GM10847 (cell line): ENCODE data around the gene GABRR1.

Experiments used
- POLR2A ChIP-seq: IDR thresholded peaks from 2 replicates; pipeline ENCODE4 v1.6.1; 2011; ENCODE audit not compliant: insufficient read length; ENCODE audit errors: extremely low read depth

Gene GABRR1

DNA sequence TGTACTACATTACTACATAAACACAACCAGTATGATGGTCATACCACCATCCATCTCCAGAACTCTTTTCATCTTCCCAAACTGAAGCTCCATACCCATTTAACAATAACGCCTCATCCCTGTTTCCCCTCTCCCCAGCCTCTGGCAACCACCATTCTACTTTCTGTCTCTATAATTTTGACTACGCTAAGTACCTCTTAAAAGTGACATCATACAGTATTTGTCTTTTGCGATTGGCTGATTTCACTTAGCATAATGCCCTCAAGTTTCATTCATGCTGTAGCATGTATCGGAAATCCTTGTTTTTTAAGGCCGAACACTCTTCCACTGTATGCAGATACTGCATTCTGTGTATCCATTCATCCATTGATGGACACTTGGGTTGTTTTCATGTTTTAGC, 29.7 kb downstream of the GABRR1 start:
- no peak for TF ChIP-seq POLR2A

DNA sequence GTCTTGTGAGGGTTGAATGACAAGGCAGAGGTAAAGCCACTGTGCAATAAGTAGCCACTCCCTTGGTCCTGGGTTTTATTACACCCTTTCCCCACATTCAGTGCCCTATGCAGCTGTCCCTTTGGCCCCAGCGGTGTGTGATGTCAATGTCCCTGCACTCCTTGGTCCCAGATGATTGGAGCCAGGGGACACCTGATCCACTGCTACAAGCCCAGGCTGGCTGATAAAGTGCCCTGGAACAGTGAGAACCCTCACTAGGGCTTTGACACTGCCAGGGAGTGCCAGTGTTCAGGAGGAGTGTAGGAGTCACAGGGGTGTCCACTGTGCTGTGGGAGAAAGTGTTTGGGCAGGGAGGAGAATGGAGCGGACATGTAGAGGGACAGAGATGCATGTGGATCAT, 30.4 kb downstream of the GABRR1 start:
- no peak for TF ChIP-seq POLR2A

DNA sequence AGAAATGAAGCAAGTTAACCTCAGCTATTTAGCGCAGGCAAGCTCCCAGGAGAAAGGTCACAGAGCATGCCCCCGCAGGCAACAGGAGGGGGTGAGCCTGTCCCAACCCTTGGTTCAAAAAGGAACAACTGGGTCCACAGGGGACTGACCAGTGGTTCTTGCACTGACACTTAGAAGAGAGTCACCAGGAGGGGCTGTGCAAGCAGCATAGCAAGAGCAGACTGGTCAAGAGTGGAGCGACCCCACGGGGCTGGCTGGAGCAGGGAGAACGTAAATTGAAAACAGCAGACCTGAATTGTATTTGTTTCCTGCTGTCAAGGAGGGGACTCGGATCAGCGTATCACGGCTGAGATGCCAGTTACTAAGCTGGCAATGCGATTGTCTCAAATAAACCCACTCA, 32.8 kb downstream of the GABRR1 start:
- no peak for TF ChIP-seq POLR2A

DNA sequence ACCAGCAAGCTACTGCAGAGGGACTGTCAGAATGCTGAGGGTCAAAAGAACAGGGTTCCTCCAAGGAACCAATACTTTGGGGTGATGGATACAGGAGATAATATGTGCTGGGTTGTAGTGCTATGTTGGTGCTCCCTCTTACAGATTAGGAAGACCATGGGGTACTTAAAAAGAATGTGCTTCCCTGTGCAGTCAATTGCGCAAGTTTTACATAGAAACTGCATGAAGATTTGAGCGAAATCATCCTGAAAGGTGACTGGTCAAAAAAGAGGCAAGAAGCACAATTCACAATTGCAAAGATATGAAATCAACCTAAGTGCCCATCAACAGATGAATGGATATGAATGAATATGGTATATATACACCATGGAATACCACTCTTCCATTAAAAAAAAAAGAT, 33.9 kb downstream of the GABRR1 start:
- TF ChIP-seq POLR2A: no peak

DNA sequence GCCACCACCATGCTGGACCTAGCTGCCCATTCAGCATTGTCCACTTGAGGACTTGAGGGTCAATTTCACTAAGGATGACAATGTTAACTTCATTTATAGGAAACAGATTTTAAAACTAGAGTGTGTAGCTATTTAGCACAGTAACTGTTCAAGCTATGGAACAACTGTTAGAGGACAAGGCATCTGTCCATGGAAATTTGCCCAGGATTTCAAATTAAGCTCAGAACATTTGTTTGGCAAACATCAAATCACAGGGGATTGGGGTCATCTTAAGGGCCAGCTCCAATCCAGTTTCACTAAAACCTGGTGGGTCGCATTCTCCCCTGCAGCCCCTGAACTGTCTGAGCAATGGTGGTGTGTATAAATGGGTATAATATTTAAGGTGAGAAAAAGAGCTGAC, 36.2 kb downstream of the GABRR1 start:
- TF ChIP-seq POLR2A: no peak

DNA sequence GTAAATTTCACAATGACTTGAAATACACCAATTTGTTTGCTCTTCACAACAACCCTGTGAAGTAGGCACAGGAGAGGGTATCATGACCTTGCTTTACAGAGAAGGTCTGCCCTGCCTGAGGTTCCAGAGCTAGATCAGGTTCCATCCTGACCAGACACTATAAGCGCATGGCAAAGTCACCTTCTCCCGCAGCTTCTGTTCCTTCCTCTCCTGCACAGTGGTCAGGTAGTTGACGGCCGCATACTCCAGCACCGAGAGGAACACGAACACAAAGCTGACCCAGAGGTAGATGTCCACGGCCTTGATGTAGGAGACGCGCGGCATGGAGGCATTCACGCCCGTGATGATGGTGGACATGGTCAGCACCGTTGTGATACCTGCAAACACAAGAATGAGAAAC, 37.0 kb downstream of the GABRR1 start:
- no peak for TF ChIP-seq POLR2A

DNA sequence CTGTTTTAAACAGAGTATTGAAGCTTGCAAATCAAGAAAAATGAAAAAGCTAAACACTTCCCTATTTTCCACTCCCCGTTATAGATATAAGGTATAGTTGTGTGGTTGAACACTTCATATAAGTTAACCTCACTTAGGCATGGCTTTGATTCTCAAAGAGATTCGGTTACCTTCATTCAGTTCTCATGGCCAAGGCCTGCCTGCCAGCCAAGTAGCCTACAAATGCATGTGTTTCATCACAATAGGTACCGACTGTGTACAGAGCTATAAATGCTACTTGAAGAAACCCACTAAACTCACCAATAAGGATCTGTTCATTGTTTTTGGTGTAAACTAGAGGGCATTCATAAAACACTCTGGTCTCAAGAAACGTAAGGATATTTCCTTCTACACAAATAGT, 43.5 kb downstream of the GABRR1 start:
- no peak for TF ChIP-seq POLR2A

DNA sequence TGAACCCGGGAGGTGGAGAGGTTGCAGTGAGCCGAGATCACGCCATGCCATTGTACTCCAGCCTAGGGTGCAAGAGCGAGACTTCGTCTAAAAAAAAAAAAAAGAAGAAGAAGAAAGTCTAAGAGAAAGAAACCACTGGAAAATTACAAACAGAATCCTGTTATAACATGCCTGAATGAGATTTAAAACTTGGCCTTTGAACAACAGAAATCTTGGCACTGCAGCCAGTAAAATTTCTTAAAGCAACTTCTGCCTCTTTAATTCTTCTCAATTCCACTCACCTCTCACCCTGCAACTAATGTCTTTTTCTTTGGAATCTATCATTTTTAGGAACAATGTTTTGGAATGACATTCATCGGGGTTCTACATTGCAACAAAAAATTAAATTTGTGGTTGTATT, 45.0 kb downstream of the GABRR1 start:
- no peak for TF ChIP-seq POLR2A

DNA sequence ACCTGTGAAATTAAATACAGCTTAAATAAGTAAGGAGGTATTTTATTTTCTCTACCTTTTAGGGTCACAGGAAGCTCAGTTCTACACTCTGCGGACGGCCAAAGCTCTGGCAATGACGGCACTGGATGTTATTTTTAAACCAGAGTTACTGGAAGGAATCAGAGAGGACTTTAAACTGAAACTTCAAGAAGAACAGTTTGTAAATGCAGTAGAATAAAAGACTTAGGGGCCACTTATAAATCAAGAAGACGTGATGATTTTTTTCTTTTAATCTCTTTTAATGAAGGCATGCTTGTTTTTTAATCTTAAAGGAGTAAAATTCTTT, 55.1 kb downstream of the GABRR1 start:
- TF ChIP-seq POLR2A: no peak

DNA sequence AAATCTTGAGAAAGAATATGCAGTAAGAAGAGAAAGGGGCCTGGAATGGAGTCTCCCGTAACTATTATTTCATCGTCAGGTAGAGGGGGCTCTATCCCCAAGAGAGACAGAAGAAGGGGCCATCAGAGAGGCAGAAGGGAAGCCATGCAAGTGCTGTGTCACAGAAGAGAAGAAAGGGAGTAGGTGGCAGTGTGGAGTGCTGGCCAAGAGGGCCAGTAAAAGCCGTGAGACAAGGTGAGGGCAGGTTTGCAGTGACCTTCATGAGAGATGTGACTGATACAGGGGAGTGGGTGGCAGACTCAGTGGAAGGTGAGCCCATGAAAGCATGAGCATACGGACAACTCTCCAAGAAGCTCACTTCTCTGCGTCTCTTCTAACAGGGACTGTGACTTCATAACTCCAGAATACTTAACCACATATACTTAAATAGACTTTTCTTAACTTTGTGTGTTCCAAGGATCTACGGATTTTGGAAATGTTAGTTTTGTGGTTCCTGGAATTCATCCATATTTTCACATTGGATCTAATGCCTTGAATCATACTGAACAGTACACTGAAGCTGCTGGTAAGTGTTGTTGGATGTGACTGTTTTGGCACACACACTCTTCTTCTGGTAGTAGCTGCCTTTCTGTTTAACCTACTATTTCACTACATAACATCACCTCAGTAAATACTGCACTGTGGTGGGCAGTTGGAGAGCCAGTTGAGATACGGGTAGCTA, 55.7 kb downstream of the GABRR1 start:
- no peak for TF ChIP-seq POLR2A

DNA sequence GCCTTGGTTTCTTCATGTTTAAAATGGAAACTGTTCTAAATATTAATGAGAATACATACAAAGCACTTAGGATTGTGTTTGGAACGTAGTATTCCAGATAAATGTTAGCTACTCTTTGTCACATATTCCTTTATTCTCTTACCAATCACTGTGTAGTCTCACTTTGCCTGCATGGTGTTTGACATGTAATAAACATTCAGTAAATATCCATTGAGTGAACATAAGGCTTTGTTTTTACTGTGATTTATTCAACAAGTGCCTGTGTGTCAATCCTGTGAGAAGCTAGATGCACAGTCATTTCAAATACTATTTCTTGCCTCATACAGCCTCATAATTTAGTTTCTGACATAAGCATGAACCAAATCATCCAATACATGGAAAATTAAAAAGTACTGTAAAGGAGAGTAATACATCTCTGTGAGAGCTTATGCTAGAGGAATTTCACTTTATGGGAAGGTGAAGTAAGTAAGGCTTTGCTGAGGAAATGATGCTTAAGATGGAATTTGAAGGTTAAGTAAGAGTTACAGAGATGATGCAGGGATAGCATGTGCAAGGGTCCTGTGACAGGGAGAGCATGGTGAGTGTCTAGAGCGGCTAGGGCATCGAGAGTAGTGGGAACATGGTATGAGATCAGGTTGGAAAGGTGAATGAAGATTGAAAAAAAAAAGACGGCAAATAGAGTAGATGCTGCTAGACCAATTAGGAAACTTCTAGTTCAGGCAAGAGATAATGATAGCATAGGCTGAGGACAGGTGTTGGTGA, 56.6 kb downstream of the GABRR1 start:
- TF ChIP-seq POLR2A: no peak

DNA sequence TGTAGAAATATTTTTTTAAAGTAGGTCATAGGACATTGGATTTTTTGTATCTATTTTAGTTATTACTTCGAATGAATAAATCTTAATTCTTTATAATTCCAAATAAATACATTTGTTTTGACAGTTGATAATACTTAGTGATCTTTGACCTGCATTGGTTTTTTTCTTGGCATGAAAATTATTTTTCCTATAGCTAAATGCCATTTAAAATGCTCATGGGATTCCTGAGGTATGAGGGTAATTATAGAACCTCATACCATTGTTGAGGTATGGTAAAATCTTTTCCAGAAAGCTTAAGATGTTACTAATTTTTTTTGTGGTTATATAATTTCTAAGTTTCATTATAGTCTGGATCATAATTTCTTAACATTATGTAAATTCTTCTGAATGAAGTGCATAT, 63.0 kb downstream of the GABRR1 start:
- TF ChIP-seq POLR2A: no peak

DNA sequence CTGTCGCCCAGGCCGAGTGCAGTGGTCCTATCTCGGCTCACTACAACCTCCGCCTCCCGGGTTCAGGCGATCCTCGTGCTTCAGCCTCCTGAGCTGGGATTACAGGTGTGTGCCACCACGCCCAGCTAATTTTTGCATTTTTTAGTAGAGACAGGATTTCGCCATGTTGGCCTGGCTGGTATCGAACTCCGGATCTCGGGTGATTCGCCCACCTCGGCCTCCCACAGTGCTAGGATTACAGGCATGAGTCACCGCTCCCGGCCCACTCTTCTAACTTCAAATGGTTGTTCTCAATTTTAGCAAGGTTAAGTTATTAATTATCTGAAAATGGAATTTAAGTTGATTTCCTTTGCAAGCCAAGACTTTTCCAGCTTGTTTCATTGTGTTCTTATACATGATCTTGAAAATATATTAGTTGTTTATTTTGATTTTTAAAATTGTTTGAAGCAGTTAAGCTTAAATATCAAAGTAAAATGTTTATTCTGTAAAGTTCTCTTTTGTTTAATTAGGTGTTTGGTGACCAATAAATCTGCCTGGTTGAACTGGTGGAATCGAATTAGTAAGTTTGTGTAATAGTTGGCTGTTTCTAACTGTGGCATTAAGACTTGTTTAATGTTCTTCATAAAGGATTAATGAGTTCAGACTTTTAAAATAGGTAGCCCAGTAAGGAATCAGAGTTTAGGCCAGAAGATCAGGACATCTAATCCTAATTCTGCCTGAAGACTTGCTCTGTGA, 69.0 kb downstream of the GABRR1 start:
- TF ChIP-seq POLR2A: no peak

DNA sequence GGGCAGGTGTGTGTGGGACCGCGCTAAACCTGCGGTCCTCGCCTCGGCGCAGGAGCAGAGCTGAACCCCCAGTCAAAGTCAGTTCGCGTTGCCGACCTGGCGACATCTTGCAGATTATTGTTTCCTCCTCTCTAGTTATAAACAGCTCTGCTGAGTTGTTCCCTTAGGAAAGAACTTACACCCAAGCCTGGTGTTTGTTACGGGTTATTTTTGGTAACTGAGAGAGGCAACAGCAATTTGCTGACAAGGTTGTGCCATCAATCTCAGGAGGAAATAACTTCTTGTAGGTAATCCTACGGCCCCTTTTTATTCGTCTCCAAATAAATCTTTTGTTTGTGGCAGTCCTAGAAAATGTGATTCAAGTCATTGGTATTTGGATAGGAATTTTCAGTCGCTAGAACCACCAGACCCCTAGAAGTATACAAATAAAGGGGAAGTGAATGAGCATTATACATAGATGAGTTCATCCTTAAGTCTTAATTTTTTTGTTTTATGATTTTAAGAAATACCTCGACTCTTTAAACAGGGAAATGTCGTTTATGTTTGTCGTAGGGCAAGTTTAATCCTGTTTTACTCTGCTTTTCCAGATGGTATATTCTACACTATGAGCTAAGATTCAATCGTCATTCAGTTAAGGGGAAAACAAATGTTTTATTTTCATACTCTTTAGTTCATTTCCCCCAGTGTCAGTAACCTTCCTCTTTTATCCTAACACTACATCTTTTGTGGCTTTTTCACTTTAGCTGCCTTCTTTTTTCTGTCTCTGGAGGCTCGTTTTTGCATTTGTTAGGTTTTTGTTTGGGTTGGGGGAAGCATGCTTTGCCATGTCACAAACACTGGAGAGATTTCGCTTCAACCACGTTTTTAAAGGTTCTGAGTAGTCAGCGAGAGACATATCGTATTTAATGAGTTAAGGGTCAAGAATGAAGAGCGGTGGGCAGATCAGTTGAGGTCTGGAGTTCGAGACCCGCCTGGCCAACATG, 70.1 kb downstream of the GABRR1 start:
- TF ChIP-seq POLR2A: no peak
